H54 (cell line): ENCODE data around the gene PLA2G4E.

Source experiments
- DNase-seq: peaks from one replicate; pipeline ENCODE4 v3.0.0; 2011; ENCODE audit warnings: low spot score, mixed read lengths; ENCODE audit not compliant: insufficient read length
- FAIRE-seq: peaks from 3 replicates; lab custom pipeline; 2011; peaks lifted over from hg19 to GRCh38; lab: Jason Lieb, UNC
- POLR2A ChIP-seq: IDR thresholded peaks from 2 replicates; pipeline ENCODE4 v1.6.1; 2011; ENCODE audit warnings: low read depth, mild to moderate bottlenecking, low read length

Gene PLA2G4E

GRCh38 chr15:42042602-42043400 lies 22.0 kb upstream of the PLA2G4E start:
- FAIRE-seq (no peak), DNase-seq (no peak)
- no peak for TF ChIP-seq POLR2A

GRCh38 chr15:42038401-42038800 lies 17.6 kb upstream of the PLA2G4E start:
- FAIRE-seq (no peak), DNase-seq (no peak)
- TF ChIP-seq POLR2A = no peak

- FAIRE-seq (no peak), DNase-seq (no peak)
- no peak for TF ChIP-seq POLR2A
Observed at GRCh38 chr15:42037656-42038055, 16.8 kb upstream of the PLA2G4E start.

- DNase-seq (no peak), FAIRE-seq (no peak)
- TF ChIP-seq POLR2A = no peak
Observed at GRCh38 chr15:42036966-42037365, 16.1 kb upstream of the PLA2G4E start.

GRCh38 chr15:42036112-42036905 lies 15.5 kb upstream of the PLA2G4E start:
- TF ChIP-seq POLR2A = no peak
- FAIRE-seq (no peak), DNase-seq (no peak)

- DNase-seq = no peak
- TF ChIP-seq POLR2A = no peak
- no peak for FAIRE-seq
Observed at GRCh38 chr15:42035435-42035761, 14.6 kb upstream of the PLA2G4E start.

GRCh38 chr15:42034628-42035434 lies 14.0 kb upstream of the PLA2G4E start:
- no peak for TF ChIP-seq POLR2A
- FAIRE-seq (no peak), DNase-seq (no peak)

GRCh38 chr15:42033214-42033873 lies 12.5 kb upstream of the PLA2G4E start:
- TF ChIP-seq POLR2A = no peak
- no peak for DNase-seq
- FAIRE-seq = no peak

- no peak for TF ChIP-seq POLR2A
- no peak for DNase-seq
- FAIRE-seq = no peak
Observed at GRCh38 chr15:42032376-42033213, 11.8 kb upstream of the PLA2G4E start.

- no peak for TF ChIP-seq POLR2A
- DNase-seq (no peak), FAIRE-seq (no peak)
Observed at GRCh38 chr15:42031198-42031915, 10.5 kb upstream of the PLA2G4E start.

GRCh38 chr15:42027521-42027920 lies 6.7 kb upstream of the PLA2G4E start:
- no peak for TF ChIP-seq POLR2A
- FAIRE-seq (no peak), DNase-seq (no peak)

- TF ChIP-seq POLR2A = no peak
- no peak for FAIRE-seq
- DNase-seq = no peak
Observed at GRCh38 chr15:42024303-42024702, 3.5 kb upstream of the PLA2G4E start.
